Fibroblast of pulmonary artery (primary cell): ENCODE measurements around the gene NUB1.

Experiments
- DNase-seq: peaks from one replicate; pipeline ENCODE4 v3.0.0-alpha.2; 2010; ENCODE audit warnings: low read depth
- H3K4me3 ChIP-seq: replicated peaks from 2 replicates; pipeline ENCODE4 v1.5.1; 2011; ENCODE audit warnings: low read depth, mild to moderate bottlenecking, control low read depth, low read length, moderate library complexity
- TF ChIP-seq, protein P1 (sequence below): IDR thresholded peaks from 2 replicates; pipeline ENCODE4 v1.5.1; 2011; ENCODE audit warnings: mild to moderate bottlenecking, control low read depth, low read length, inconsistent platforms; ENCODE audit errors: missing control alignments

The NUB1 gene

DNA sequence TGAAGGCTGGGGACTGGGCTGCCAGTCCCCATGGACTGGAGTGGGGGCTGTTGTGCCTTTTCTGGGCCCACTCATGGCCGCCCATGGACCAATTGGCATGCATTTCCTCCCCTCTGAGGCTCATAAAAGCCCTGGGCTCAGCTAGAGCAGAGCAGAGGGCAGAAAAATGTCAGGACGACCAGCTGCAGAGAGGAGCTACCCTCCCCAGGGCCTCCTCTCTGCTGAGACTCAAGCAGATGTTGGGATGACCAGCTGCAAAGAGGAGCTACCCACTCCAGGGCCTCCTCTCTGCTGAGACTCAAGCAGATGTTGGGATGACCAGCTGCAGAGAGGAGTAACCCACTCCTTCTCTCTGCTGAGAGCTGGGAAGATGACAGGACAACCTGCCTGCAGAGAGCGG is 20.3 kb upstream of the NUB1 start:
- no peak overlapping the region for H3K4me3 ChIP-seq
- TF ChIP-seq, protein P1, sequence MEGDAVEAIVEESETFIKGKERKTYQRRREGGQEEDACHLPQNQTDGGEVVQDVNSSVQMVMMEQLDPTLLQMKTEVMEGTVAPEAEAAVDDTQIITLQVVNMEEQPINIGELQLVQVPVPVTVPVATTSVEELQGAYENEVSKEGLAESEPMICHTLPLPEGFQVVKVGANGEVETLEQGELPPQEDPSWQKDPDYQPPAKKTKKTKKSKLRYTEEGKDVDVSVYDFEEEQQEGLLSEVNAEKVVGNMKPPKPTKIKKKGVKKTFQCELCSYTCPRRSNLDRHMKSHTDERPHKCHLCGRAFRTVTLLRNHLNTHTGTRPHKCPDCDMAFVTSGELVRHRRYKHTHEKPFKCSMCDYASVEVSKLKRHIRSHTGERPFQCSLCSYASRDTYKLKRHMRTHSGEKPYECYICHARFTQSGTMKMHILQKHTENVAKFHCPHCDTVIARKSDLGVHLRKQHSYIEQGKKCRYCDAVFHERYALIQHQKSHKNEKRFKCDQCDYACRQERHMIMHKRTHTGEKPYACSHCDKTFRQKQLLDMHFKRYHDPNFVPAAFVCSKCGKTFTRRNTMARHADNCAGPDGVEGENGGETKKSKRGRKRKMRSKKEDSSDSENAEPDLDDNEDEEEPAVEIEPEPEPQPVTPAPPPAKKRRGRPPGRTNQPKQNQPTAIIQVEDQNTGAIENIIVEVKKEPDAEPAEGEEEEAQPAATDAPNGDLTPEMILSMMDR, result no peak

DNA sequence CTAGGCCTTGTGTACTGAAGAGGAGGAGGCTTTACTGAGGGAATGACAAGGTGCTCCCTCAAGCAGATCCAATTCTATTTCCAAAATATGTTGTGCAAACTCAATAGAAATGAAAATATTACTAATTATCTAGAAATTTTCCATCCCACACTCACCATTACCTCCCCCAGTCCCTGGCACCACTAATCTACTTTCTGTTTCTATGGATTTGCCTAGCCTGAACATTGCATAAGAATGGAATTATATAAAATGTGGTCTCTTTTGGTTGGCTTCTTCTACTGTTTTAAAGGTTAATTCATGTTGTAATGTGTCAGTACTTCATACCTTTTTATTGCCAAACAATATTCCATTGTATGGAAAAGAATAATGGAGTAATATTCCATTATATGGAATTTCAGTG is 18.7 kb upstream of the NUB1 start:
- no peak overlapping the region for H3K4me3 ChIP-seq
- peak; percentile 49 for DNase-seq
- TF ChIP-seq, protein P1, result no peak

More for the DNA sequence above, 20.3 kb upstream of the NUB1 start:
- DNase-seq, result no peak

DNA sequence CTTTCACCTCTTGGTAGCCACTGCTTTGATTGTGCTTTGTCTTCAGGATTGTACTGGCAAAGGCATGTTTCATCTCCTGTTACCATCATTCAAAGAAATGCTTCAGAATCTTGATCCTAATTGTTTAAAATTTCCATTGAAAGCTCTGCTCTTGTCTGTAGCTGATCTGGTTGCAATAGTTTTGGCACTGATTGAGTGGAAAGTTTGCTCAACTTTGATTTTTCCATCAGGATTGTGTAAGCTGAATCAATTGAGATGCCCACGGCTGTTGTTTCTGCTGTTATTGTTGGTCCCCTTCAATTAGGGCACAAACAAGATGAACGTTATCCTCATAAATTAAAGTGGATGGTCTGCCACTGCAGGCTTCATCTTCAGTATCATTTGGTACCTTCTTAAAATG is 14.6 kb upstream of the NUB1 start:
- TF ChIP-seq, protein P1, result no peak
- DNase-seq, result no peak
- no peak overlapping the region for H3K4me3 ChIP-seq

DNA sequence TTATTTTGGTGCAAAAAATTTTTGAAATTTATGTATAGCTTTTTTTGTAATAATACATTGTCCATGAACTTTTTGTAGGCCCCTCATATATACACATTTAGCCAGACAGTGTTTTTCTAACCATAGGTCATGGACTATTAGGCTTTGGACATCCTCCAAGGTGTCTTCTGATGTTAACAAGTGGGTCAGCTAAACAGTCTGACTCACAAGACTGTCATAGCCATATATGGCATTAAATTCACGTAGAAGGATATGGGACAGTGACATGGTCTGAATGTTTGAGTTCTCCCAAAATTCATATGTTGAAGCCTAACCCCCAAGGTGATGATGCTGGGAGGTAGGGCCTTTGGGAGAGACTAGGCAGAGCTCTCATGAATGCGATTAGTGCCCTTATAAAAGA is 14.0 kb upstream of the NUB1 start:
- H3K4me3 ChIP-seq, result no peak overlapping the region
- peak; percentile 25 for DNase-seq

GRCh38 chr7:151330181-151330580 is 11.4 kb upstream of the NUB1 start:
- TF ChIP-seq, protein P1, result no peak
- DNase-seq, result no peak
- no peak overlapping the region for H3K4me3 ChIP-seq

More for the DNA sequence above, 14.0 kb upstream of the NUB1 start:
- TF ChIP-seq, protein P1, result no peak

DNA sequence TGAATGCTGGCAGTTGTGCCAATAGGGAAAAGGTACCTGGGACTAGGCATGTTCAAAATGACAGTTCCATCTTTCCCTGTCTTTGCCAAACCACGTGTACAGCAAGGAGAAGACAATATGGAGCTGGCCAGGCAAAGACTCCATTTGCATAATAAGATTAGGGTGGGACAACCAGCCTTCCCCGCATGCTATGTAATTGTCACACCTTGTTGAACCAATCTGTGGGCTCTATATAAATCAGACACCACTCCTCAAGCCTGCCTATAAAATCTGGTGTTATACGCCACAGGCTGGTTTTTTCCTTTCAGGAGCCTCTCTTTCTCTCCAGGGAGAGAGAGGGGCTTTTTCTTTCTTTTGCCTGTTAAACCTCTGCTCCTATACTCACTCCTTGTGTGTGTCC is 11.0 kb upstream of the NUB1 start:
- no peak overlapping the region for H3K4me3 ChIP-seq
- TF ChIP-seq, protein P1, result no peak
- DNase-seq, result no peak

- H3K4me3 ChIP-seq, result no peak overlapping the region
- TF ChIP-seq, protein P1, result no peak
- no peak for DNase-seq
Observed at GRCh38 chr7:151334628-151335027, 7.0 kb upstream of the NUB1 start.
